Measurements from ENCODE around the gene NACC2. TPM values are rescaled to one million over a fixed set of nuclear protein-coding genes. Genes with fewer than 3 reads are reported as not detected.

Gene NACC2
- polyA plus RNA-seq, 1 donor (not counting 4 experiments of a cell fraction or from before 2014, with no cell fraction given), result 4.6 TPM

- no peak overlapping the region for H3K4me2 ChIP-seq (ENCODE audit: control insufficient read depth, extremely low read depth, insufficient read depth, low read depth, low read length)
- H3K79me2 ChIP-seq (ENCODE audit: control insufficient read depth, insufficient read depth, low read length), result peaks cover 73% of the 10 kb centered on the region
- no peak overlapping the region for H2AFZ ChIP-seq (ENCODE audit: control insufficient read depth, low read length)
- H3K4me3 ChIP-seq (ENCODE audit: control insufficient read depth in 2 of 3, extremely low read depth in 1 of 3, insufficient read depth in 2 of 3, low read depth in 1 of 3, low read length in 3 of 3), result no peak overlapping the region
- H3K27me3 ChIP-seq (ENCODE audit: control insufficient read depth, extremely low read depth, insufficient read depth, low read length), result no peaks in the 10 kb centered on the region
- H3K9me1 ChIP-seq (ENCODE audit: control insufficient read depth, extremely low read depth, insufficient read depth, low read length), result no peaks in the 10 kb centered on the region
- H3K9ac ChIP-seq (ENCODE audit: control insufficient read depth, extremely low read depth, insufficient read depth, low read length), result no peak overlapping the region
- DNase-seq (ENCODE audit: low read depth, low spot score) (no peak), FAIRE-seq (no peak)
- H3K9me3 ChIP-seq (ENCODE audit: control insufficient read depth, low read depth, low read length), result no peaks in the 10 kb centered on the region
- TF ChIP-seq EZH2 (IDR thresholded peaks at IDR 0.05; ENCODE audit: low read length), result no peak
- TF ChIP-seq, protein P1, sequence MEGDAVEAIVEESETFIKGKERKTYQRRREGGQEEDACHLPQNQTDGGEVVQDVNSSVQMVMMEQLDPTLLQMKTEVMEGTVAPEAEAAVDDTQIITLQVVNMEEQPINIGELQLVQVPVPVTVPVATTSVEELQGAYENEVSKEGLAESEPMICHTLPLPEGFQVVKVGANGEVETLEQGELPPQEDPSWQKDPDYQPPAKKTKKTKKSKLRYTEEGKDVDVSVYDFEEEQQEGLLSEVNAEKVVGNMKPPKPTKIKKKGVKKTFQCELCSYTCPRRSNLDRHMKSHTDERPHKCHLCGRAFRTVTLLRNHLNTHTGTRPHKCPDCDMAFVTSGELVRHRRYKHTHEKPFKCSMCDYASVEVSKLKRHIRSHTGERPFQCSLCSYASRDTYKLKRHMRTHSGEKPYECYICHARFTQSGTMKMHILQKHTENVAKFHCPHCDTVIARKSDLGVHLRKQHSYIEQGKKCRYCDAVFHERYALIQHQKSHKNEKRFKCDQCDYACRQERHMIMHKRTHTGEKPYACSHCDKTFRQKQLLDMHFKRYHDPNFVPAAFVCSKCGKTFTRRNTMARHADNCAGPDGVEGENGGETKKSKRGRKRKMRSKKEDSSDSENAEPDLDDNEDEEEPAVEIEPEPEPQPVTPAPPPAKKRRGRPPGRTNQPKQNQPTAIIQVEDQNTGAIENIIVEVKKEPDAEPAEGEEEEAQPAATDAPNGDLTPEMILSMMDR (optimal IDR thresholded peaks at IDR 0.05 in 1 of 3, IDR thresholded peaks at IDR 0.05 in 1 of 3, conservative IDR thresholded peaks at IDR 0.05 in 1 of 3; ENCODE audit: extremely low read depth in 1 of 3, insufficient read depth in 2 of 3, low read length in 3 of 3), result no peak
- peaks cover 18% of the 10 kb centered on the region for H3K4me1 ChIP-seq (ENCODE audit: control insufficient read depth, extremely low read depth, insufficient read depth, low read length)
- dilution Hi-C loops (cut with MboI; ENCODE audit: extremely low pct_ligation_motif_present, low sequenced_read_pairs), result no loop called here
- peaks cover 5 to 8% of the 10 kb centered on the region in 2 experiments for H3K36me3 ChIP-seq (ENCODE audit: control insufficient read depth in 2 of 2, extremely low read depth in 1 of 2, insufficient read depth in 2 of 2, low read length in 2 of 2)
- peaks cover 21% of the 10 kb centered on the region for H4K20me1 ChIP-seq (ENCODE audit: control insufficient read depth, extremely low read depth, insufficient read depth, low read length)
- H3K27ac ChIP-seq (ENCODE audit: control insufficient read depth, insufficient read depth, low read length), result no peak overlapping the region
Observed at GRCh38 chr9:136092353-136092650, 2.8 kb downstream of the NACC2 start.

- no peak for DNase-seq (ENCODE audit: low read depth, low spot score)
- Histone ChIP-seq H3K9ac (ENCODE audit: control insufficient read depth, extremely low read depth, insufficient read depth, low read length) (no peak overlapping the region), H4K20me1 (ENCODE audit: control insufficient read depth, extremely low read depth, insufficient read depth, low read length) (peaks cover 21% of the 10 kb centered on the region), H3K79me2 (ENCODE audit: control insufficient read depth, insufficient read depth, low read length) (peaks cover 79% of the 10 kb centered on the region), H3K27ac (ENCODE audit: control insufficient read depth, insufficient read depth, low read length) (no peak overlapping the region), H3K36me3 (ENCODE audit: control insufficient read depth in 2 of 2, extremely low read depth in 1 of 2, insufficient read depth in 2 of 2, low read length in 2 of 2) (peaks cover 5 to 9% of the 10 kb centered on the region in 2 experiments), H3K27me3 (ENCODE audit: control insufficient read depth, extremely low read depth, insufficient read depth, low read length) (no peaks in the 10 kb centered on the region), H3K9me1 (ENCODE audit: control insufficient read depth, extremely low read depth, insufficient read depth, low read length) (no peaks in the 10 kb centered on the region), H3K4me1 (ENCODE audit: control insufficient read depth, extremely low read depth, insufficient read depth, low read length) (peaks cover 18% of the 10 kb centered on the region), H3K9me3 (ENCODE audit: control insufficient read depth, low read depth, low read length) (no peaks in the 10 kb centered on the region), H2AFZ (ENCODE audit: control insufficient read depth, low read length) (no peak overlapping the region), H3K4me2 (ENCODE audit: control insufficient read depth, extremely low read depth, insufficient read depth, low read depth, low read length) (no peak overlapping the region), H3K4me3 (ENCODE audit: control insufficient read depth in 2 of 3, extremely low read depth in 1 of 3, insufficient read depth in 2 of 3, low read depth in 1 of 3, low read length in 3 of 3) (no peak overlapping the region)
- TF ChIP-seq, protein P1 (optimal IDR thresholded peaks at IDR 0.05 in 1 of 3, IDR thresholded peaks at IDR 0.05 in 1 of 3, conservative IDR thresholded peaks at IDR 0.05 in 1 of 3; ENCODE audit: extremely low read depth in 1 of 3, insufficient read depth in 2 of 3, low read length in 3 of 3), result no peak
- TF ChIP-seq EZH2 (IDR thresholded peaks at IDR 0.05; ENCODE audit: low read length), result no peak
- FAIRE-seq, result no peak
- dilution Hi-C loops (cut with MboI; ENCODE audit: extremely low pct_ligation_motif_present, low sequenced_read_pairs), result no loop called here
Observed at GRCh38 chr9:136091582-136092352, 3.3 kb downstream of the NACC2 start.
